Measurements from ENCODE around the gene CTDP1.

CTDP1 gene

DNA sequence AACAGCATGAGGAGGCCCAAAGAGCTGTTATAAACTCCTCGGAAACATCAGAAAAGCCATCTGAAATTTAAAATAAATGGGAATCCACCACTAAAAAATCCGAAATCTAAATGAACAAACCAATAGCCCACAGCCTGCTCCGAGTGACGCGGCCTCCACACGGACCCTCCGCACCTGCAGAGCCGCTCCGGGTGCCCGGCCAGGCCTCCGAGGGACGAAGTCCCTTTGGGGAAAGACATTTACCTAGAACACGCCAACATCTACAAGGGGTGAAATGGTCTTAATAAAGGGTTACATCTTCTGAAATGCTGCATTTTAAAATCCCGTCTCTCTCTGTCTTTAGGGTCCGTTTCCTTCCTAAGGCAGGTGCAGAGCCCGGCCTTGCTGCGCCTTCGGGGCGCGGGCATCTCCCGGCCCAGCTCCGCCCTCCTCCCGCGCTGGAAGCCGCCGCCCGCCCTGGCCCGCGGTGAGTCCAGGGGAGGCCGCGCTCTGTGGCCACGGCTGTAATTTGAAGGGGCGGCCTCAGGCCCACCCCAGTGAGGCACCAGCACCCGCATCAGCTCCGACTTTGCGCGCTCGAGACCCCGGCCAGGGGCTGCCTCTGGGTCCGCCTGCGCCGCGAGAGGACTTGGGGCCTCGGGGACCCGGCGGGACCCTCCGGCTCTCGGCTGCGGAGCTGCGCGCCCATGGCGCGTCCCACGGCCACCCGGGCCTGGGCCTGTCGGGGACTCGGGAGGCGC is 42.3 kb upstream of the CTDP1 start:
- no peak overlapping the region for H3K27ac ChIP-seq (ENCODE audit: extremely low read depth, low read depth, low read length)
- CTCF ChIA-PET, result interaction anchor here (0.6 kb wide), 1 partner anchor 257 kb away, joined by 5 read pairs; no protein-coding TSS in a partner anchor
- H3K9me3 ChIP-seq (ENCODE audit: control insufficient read depth, insufficient read depth, low read depth, low read length), result no peaks in the 10 kb centered on the region
- H3K4me3 ChIP-seq (ENCODE audit: low read depth, low read length), result no peak overlapping the region
- H3K4me1 ChIP-seq (ENCODE audit: control insufficient read depth, insufficient read depth, low read length), result no peaks in the 10 kb centered on the region
- no peaks in the 10 kb centered on the region for H3K36me3 ChIP-seq (ENCODE audit: control insufficient read depth in 2 of 2, insufficient read depth in 1 of 2, low read length in 2 of 2)
- POLR2A ChIA-PET, result no interaction called here
- TF ChIP-seq OVOL3 (tag by site-specific recombination; IDR thresholded peaks at IDR 0.05), result no peak
- TF ChIP-seq ZNF555 (tag by site-specific recombination; conservative IDR thresholded peaks at IDR 0.05), result no peak
- no peak for TF ChIP-seq ZNF121 (tag by site-specific recombination; IDR thresholded peaks at IDR 0.05)
- TF ChIP-seq, protein P1, sequence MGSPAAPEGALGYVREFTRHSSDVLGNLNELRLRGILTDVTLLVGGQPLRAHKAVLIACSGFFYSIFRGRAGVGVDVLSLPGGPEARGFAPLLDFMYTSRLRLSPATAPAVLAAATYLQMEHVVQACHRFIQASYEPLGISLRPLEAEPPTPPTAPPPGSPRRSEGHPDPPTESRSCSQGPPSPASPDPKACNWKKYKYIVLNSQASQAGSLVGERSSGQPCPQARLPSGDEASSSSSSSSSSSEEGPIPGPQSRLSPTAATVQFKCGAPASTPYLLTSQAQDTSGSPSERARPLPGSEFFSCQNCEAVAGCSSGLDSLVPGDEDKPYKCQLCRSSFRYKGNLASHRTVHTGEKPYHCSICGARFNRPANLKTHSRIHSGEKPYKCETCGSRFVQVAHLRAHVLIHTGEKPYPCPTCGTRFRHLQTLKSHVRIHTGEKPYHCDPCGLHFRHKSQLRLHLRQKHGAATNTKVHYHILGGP (tag by site-specific recombination; IDR thresholded peaks at IDR 0.05), result no peak
- TF ChIP-seq BCL11B (tag by site-specific recombination; IDR thresholded peaks at IDR 0.05; ENCODE audit: low read depth), result no peak
- TF ChIP-seq SETDB1 (IDR thresholded peaks at IDR 0.05; ENCODE audit: insufficient read length, low read length), result no peak
- TF ChIP-seq, protein P2, sequence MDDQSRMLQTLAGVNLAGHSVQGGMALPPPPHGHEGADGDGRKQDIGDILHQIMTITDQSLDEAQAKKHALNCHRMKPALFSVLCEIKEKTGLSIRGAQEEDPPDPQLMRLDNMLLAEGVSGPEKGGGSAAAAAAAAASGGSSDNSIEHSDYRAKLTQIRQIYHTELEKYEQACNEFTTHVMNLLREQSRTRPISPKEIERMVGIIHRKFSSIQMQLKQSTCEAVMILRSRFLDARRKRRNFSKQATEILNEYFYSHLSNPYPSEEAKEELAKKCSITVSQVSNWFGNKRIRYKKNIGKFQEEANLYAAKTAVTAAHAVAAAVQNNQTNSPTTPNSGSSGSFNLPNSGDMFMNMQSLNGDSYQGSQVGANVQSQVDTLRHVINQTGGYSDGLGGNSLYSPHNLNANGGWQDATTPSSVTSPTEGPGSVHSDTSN (CRISPR knock-in tag; IDR thresholded peaks at IDR 0.05), result no peak
- TF ChIP-seq, protein P3, sequence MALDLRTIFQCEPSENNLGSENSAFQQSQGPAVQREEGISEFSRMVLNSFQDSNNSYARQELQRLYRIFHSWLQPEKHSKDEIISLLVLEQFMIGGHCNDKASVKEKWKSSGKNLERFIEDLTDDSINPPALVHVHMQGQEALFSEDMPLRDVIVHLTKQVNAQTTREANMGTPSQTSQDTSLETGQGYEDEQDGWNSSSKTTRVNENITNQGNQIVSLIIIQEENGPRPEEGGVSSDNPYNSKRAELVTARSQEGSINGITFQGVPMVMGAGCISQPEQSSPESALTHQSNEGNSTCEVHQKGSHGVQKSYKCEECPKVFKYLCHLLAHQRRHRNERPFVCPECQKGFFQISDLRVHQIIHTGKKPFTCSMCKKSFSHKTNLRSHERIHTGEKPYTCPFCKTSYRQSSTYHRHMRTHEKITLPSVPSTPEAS (tag by site-specific recombination; IDR thresholded peaks at IDR 0.05), result no peak

DNA sequence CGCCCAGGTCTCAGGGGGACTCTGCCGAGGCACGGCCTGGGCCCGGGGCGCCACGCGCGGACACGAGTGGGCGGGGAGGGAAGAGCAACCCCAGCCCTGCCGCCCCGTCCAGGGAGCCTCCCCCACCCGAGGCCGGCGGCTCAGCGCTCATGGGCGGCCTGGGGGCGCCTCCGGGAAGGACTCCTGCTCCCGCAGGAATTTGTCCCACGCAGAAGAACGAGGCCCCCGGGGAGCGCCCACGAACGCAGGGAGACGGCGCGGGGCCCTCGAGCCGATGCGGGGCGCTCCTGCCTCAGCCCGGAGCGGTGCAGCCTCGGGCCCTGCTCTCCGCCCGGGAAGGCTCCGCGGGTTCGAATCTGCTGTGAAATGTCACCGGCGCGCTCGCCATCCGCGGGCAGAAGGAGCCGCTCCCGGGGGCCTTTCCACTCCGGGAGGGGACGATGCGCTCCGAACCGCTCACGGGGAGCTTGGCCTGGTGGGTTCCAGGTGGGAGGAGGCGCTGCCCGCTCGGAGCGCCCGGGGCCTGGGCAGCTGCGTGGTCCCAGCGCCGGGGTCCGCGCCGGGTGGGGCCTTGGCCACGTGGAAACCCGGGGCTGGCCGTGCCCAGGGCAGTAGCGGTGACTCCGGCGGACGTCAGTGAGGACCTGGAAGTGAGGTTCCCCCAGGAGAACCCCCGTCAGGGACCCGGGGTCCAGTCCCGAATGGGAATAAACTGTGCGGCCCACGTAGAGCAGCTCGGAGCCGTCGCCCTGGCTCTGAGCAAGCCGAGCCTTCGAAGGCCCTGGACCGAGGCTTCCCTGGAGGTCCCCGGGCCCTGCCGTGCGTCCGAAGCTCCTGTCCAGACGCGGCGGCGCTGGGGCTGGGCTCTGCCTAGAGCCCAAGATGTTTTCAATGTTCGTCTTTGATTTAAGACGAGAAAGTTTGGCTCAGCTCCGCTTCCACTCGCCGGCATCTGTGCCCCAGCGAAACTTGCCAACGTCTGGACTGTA is 41.4 kb upstream of the CTDP1 start:
- no peaks in the 10 kb centered on the region for H3K9me3 ChIP-seq (ENCODE audit: control insufficient read depth, insufficient read depth, low read depth, low read length)
- no peaks in the 10 kb centered on the region for H3K36me3 ChIP-seq (ENCODE audit: control insufficient read depth in 2 of 2, insufficient read depth in 1 of 2, low read length in 2 of 2)
- POLR2A ChIA-PET, result no interaction called here
- no peak overlapping the region for H3K27ac ChIP-seq (ENCODE audit: extremely low read depth, low read depth, low read length)
- no peak overlapping the region for H3K4me3 ChIP-seq (ENCODE audit: low read depth, low read length)
- no peaks in the 10 kb centered on the region for H3K4me1 ChIP-seq (ENCODE audit: control insufficient read depth, insufficient read depth, low read length)
- CTCF ChIA-PET, result interaction anchor here (0.8 to 1.2 kb wide), 2 partner anchors 110 to 260 kb away, joined by 4 read pairs; no protein-coding TSS in a partner anchor
- TF ChIP-seq, protein P4, sequence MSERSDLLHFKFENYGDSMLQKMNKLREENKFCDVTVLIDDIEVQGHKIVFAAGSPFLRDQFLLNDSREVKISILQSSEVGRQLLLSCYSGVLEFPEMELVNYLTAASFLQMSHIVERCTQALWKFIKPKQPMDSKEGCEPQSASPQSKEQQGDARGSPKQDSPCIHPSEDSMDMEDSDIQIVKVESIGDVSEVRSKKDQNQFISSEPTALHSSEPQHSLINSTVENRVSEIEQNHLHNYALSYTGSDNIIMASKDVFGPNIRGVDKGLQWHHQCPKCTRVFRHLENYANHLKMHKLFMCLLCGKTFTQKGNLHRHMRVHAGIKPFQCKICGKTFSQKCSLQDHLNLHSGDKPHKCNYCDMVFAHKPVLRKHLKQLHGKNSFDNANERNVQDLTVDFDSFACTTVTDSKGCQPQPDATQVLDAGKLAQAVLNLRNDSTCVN (tag by site-specific recombination; optimal IDR thresholded peaks at IDR 0.05), result no peak
- TF ChIP-seq ZNF670 (tag by site-specific recombination; IDR thresholded peaks at IDR 0.05; ENCODE audit: low read depth) (no peak), ZNF350 (tag by site-specific recombination; IDR thresholded peaks at IDR 0.05) (no peak), ZNF423 (tag by site-specific recombination; IDR thresholded peaks at IDR 0.05) (no peak), ZNF555 (tag by site-specific recombination; conservative IDR thresholded peaks at IDR 0.05) (no peak), ZNF16 (tag by site-specific recombination; IDR thresholded peaks at IDR 0.05; ENCODE audit: low read depth) (no peak), KLF1 (tag by site-specific recombination; IDR thresholded peaks at IDR 0.05) (no peak), ZNF514 (tag by site-specific recombination; IDR thresholded peaks at IDR 0.05) (no peak), ZNF501 (tag by site-specific recombination; IDR thresholded peaks at IDR 0.05) (no peak), ZNF311 (tag by site-specific recombination; IDR thresholded peaks at IDR 0.05; ENCODE audit: borderline replicate concordance) (no peak), ZSCAN23 (tag by site-specific recombination; IDR thresholded peaks at IDR 0.05) (no peak), FEZF1 (tag by site-specific recombination; IDR thresholded peaks at IDR 0.05) (no peak)
- TF ChIP-seq, protein P5, sequence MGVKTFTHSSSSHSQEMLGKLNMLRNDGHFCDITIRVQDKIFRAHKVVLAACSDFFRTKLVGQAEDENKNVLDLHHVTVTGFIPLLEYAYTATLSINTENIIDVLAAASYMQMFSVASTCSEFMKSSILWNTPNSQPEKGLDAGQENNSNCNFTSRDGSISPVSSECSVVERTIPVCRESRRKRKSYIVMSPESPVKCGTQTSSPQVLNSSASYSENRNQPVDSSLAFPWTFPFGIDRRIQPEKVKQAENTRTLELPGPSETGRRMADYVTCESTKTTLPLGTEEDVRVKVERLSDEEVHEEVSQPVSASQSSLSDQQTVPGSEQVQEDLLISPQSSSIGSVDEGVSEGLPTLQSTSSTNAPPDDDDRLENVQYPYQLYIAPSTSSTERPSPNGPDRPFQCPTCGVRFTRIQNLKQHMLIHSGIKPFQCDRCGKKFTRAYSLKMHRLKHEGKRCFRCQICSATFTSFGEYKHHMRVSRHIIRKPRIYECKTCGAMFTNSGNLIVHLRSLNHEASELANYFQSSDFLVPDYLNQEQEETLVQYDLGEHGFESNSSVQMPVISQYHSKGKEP (tag by site-specific recombination; IDR thresholded peaks at IDR 0.05), result no peak
- TF ChIP-seq, protein P6, sequence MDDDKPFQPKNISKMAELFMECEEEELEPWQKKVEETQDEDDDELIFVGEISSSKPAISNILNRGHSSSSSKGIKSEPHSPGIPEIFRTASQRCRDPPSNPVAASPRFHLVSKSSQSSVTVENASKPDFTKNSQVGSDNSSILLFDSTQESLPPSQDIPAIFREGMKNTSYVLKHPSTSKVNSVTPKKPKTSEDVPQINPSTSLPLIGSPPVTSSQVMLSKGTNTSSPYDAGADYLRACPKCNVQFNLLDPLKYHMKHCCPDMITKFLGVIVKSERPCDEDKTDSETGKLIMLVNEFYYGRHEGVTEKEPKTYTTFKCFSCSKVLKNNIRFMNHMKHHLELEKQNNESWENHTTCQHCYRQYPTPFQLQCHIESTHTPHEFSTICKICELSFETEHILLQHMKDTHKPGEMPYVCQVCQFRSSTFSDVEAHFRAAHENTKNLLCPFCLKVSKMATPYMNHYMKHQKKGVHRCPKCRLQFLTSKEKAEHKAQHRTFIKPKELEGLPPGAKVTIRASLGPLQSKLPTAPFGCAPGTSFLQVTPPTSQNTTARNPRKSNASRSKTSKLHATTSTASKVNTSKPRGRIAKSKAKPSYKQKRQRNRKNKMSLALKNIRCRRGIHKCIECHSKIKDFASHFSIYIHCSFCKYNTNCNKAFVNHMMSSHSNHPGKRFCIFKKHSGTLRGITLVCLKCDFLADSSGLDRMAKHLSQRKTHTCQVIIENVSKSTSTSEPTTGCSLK (tag by site-specific recombination; IDR thresholded peaks at IDR 0.05), result no peak
- TF ChIP-seq, protein P7, sequence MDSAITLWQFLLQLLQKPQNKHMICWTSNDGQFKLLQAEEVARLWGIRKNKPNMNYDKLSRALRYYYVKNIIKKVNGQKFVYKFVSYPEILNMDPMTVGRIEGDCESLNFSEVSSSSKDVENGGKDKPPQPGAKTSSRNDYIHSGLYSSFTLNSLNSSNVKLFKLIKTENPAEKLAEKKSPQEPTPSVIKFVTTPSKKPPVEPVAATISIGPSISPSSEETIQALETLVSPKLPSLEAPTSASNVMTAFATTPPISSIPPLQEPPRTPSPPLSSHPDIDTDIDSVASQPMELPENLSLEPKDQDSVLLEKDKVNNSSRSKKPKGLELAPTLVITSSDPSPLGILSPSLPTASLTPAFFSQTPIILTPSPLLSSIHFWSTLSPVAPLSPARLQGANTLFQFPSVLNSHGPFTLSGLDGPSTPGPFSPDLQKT (IDR thresholded peaks at IDR 0.05; ENCODE audit: borderline replicate concordance, low read depth, low read length), result no peak

Data from HEK293 (cell line).